SK-N-SH treated with all-trans-retinoic acid at 6 μM for 48 hours (cell line): Measurements from ENCODE around the gene CLOCK.

ENCODE experiments used
- ARNTL ChIP-seq: fragments of 450-650 bp; formaldehyde crosslinking; IDR thresholded peaks from 2 replicates; pipeline ENCODE4 v1.5.0; 2020; ENCODE audit warnings: low read depth, mild to moderate bottlenecking, moderate library complexity, borderline replicate concordance
- CREB5 ChIP-seq: fragments of 250-450 bp; sonication (Bioruptor Pico); IDR thresholded peaks from 2 replicates; pipeline ENCODE4 v1.5.1; 2020; ENCODE audit warnings: low read depth, mild to moderate bottlenecking, moderate library complexity
- CSRNP3 ChIP-seq: fragments of 250-450 bp; sonication (Bioruptor Pico); IDR thresholded peaks from 2 replicates; pipeline ENCODE4 v1.5.1; 2021; ENCODE audit warnings: mild to moderate bottlenecking, moderate library complexity
- ESRRG ChIP-seq: fragments of 250-450 bp; sonication (Bioruptor Pico); IDR thresholded peaks from 2 replicates; pipeline ENCODE4 v1.6.1; 2021; ENCODE audit warnings: mild to moderate bottlenecking
- ISL1 ChIP-seq: fragments of 250-450 bp; sonication (Bioruptor Pico); IDR thresholded peaks from 2 replicates; pipeline ENCODE4 v2.1.2; 2022; ENCODE audit warnings: mild to moderate bottlenecking, moderate library complexity
- OSR1 ChIP-seq: fragments of 250-450 bp; sonication (Bioruptor Pico); IDR thresholded peaks from 2 replicates; pipeline ENCODE4 v1.8.0; 2022; ENCODE audit warnings: moderate library complexity, mild to moderate bottlenecking, inconsistent platforms
- PATZ1 ChIP-seq: fragments of 250-450 bp; sonication (Bioruptor Pico); IDR thresholded peaks from 2 replicates; pipeline ENCODE4 v1.8.0; 2020; ENCODE audit warnings: mild to moderate bottlenecking, moderate library complexity, borderline replicate concordance
- RARB ChIP-seq: fragments of 250-450 bp; sonication (Bioruptor Pico); IDR thresholded peaks from 2 replicates; pipeline ENCODE4 v1.8.0; 2021; ENCODE audit warnings: mild to moderate bottlenecking, moderate library complexity
- TSHZ2 ChIP-seq: fragments of 250-450 bp; sonication (Bioruptor Pico); IDR thresholded peaks from 2 replicates; pipeline ENCODE4 v1.5.0; 2020; ENCODE audit warnings: mild to moderate bottlenecking, moderate library complexity
- ZC3H10 ChIP-seq: fragments of 250-450 bp; sonication (Bioruptor Pico); IDR thresholded peaks from 2 replicates; pipeline ENCODE4 v1.5.1; 2021; ENCODE audit warnings: mild to moderate bottlenecking, moderate library complexity
- ZFP3 ChIP-seq: fragments of 250-450 bp; sonication (Bioruptor Pico); IDR thresholded peaks from 2 replicates; pipeline ENCODE4 v1.5.0; 2020; ENCODE audit warnings: mild to moderate bottlenecking, moderate library complexity
- ZFP30 ChIP-seq: fragments of 450-650 bp; formaldehyde crosslinking; IDR thresholded peaks from 2 replicates; pipeline ENCODE4 v1.5.0; 2022; ENCODE audit warnings: mild to moderate bottlenecking, moderate library complexity
- ZNF70 ChIP-seq: fragments of 450-650 bp; formaldehyde crosslinking; IDR thresholded peaks from 2 replicates; pipeline ENCODE4 v1.5.0; 2020; ENCODE audit warnings: mild to moderate bottlenecking, moderate library complexity
- ZNF8 ChIP-seq: fragments of 450-650 bp; formaldehyde crosslinking; IDR thresholded peaks from 2 replicates; pipeline ENCODE4 v1.5.0; 2020; ENCODE audit warnings: mild to moderate bottlenecking, moderate library complexity

- TF ChIP-seq ZFP30 (CRISPR knock-in tag) (no peak), CSRNP3 (CRISPR knock-in tag) (no peak), ESRRG (CRISPR knock-in tag) (no peak), ZC3H10 (CRISPR knock-in tag) (no peak), PATZ1 (no peak), ZNF8 (no peak), ZFP3 (no peak), TSHZ2 (CRISPR knock-in tag) (no peak), ZNF70 (no peak), OSR1 (CRISPR knock-in tag) (no peak), ISL1 (CRISPR knock-in tag) (no peak), ARNTL (CRISPR knock-in tag) (no peak), CREB5 (CRISPR knock-in tag) (no peak), RARB (CRISPR knock-in tag) (no peak)
Observed at GRCh38 chr4:55410431-55410830, 136.3 kb downstream of the CLOCK start.
